Liver (tissue), 3 donors: Measurements from ENCODE around the gene FAM78A.

Experiments used
- EGR1 ChIP-seq, 2 donors: IDR thresholded peaks; 2 replicates each; pipeline ENCODE4 v1.6.1; 2016 to 2018; ENCODE audit warnings: antibody characterized with exemption in 2 of 2, low read depth in 2 of 2
- GABPA ChIP-seq, 2 donors: IDR thresholded peaks in 1 of 2; conservative IDR thresholded peaks in 1 of 2; 2 replicates each; pipeline ENCODE4 v1.6.1; 2016; ENCODE audit warnings: antibody characterized with exemption in 2 of 2, mild to moderate bottlenecking in 1 of 2, moderate library complexity in 1 of 2
- RXRA ChIP-seq, 2 donors: IDR thresholded peaks; 2 replicates each; pipeline ENCODE4 v1.6.1; 2017 to 2018; ENCODE audit warnings: antibody characterized with exemption in 2 of 2, mild to moderate bottlenecking in 1 of 2
- SP1 ChIP-seq: IDR thresholded peaks from 2 replicates; pipeline ENCODE4 v1.6.1; 2018; ENCODE audit warnings: antibody characterized with exemption, mild to moderate bottlenecking
- YY1 ChIP-seq: IDR thresholded peaks from 2 replicates; pipeline ENCODE4 v1.6.1; 2016; ENCODE audit warnings: antibody characterized with exemption, mild to moderate bottlenecking
- TF ChIP-seq, protein P1 (sequence below): fragments of 150-350 bp; IDR thresholded peaks from 2 replicates; pipeline ENCODE4 v1.5.1; 2017; ENCODE audit warnings: improper control_type of control experiment, low read depth, low read length; ENCODE audit not compliant: missing input control
- TF ChIP-seq, protein P2 (sequence below): IDR thresholded peaks from 2 replicates; pipeline ENCODE4 v1.6.1; 2016; ENCODE audit warnings: antibody characterized with exemption
- TF ChIP-seq, protein P3 (sequence below): IDR thresholded peaks from 2 replicates; pipeline ENCODE4 v1.6.1; 2016; ENCODE audit warnings: antibody characterized with exemption
- donor health status: healthy.
- donor health status: healthy.

DNA sequence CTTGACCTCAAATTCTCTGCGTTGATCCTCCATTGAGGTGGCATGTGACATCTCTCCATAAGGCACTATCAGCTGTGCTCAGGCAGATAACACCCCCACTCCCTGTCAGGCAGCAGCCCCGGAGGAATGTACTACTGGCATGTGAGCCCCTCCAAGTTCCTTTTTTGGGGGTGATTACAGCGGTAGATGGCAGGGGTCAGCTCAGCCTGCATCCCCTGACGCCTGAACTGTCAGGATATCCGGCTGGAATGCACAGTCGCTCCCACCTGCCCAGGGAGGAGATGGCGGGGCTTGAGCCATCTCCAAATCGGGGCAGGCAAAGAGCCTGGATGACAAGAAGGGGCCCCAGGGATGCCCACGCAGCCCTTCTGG is 40.8 kb downstream of the FAM78A start:
- TF ChIP-seq, protein P1, sequence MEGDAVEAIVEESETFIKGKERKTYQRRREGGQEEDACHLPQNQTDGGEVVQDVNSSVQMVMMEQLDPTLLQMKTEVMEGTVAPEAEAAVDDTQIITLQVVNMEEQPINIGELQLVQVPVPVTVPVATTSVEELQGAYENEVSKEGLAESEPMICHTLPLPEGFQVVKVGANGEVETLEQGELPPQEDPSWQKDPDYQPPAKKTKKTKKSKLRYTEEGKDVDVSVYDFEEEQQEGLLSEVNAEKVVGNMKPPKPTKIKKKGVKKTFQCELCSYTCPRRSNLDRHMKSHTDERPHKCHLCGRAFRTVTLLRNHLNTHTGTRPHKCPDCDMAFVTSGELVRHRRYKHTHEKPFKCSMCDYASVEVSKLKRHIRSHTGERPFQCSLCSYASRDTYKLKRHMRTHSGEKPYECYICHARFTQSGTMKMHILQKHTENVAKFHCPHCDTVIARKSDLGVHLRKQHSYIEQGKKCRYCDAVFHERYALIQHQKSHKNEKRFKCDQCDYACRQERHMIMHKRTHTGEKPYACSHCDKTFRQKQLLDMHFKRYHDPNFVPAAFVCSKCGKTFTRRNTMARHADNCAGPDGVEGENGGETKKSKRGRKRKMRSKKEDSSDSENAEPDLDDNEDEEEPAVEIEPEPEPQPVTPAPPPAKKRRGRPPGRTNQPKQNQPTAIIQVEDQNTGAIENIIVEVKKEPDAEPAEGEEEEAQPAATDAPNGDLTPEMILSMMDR = no peak
- no peak for TF ChIP-seq RXRA (IDR thresholded peaks at IDR 0.05)
- TF ChIP-seq, protein P2, sequence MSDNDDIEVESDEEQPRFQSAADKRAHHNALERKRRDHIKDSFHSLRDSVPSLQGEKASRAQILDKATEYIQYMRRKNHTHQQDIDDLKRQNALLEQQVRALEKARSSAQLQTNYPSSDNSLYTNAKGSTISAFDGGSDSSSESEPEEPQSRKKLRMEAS = no peak
- TF ChIP-seq EGR1 (IDR thresholded peaks at IDR 0.05; ENCODE audit: low read depth in 2 of 2) = no peak
- TF ChIP-seq GABPA (IDR thresholded peaks at IDR 0.05 in 1 of 2, conservative IDR thresholded peaks at IDR 0.05 in 1 of 2) = no peak
- no peak for TF ChIP-seq YY1
- TF ChIP-seq, protein P3, sequence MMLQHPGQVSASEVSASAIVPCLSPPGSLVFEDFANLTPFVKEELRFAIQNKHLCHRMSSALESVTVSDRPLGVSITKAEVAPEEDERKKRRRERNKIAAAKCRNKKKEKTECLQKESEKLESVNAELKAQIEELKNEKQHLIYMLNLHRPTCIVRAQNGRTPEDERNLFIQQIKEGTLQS = no peak
- TF ChIP-seq SP1 = no peak
